ENCODE data around the gene PPIF.

PPIF gene

GRCh38 chr10:79300711-79301110 lies 46.6 kb upstream of the PPIF start:
- no peaks in the 10 kb centered on the region for H3K9me3 ChIP-seq (ENCODE audit: control insufficient read depth, low read length)
- no peak overlapping the region for H3K14ac ChIP-seq (ENCODE audit: low read length in 2 of 2)
- no peak overlapping the region for H3K4me3 ChIP-seq (ENCODE audit: insufficient read depth in 1 of 2, low read depth in 1 of 2, low read length in 2 of 2)
- H2BK5ac ChIP-seq (ENCODE audit: low read depth, low read length, poor library complexity, severe bottlenecking): no peak overlapping the region
- no peak overlapping the region for H3K4ac ChIP-seq (ENCODE audit: low read depth in 1 of 2, low read length in 2 of 2)
- no peaks in the 10 kb centered on the region for H3K27me3 ChIP-seq (ENCODE audit: control insufficient read depth in 1 of 2, insufficient read depth in 1 of 2, low read length in 2 of 2)
- WGBS: 97% methylated on average over 24 of the region's 24 CpGs
- H3K4me1 ChIP-seq (ENCODE audit: control insufficient read depth, insufficient read depth, low read depth, low read length): peaks cover 32% of the 10 kb centered on the region
- H3K23ac ChIP-seq (ENCODE audit: low read length in 2 of 2): no peak overlapping the region
- H3K79me1 ChIP-seq (replicated peaks; ENCODE audit: low read length, poor library complexity, severe bottlenecking): peaks cover 36% of the 10 kb centered on the region
- H4K91ac ChIP-seq (ENCODE audit: low read length): no peak overlapping the region
- no peak overlapping the region for H3K4me2 ChIP-seq (ENCODE audit: low read length, poor library complexity, severe bottlenecking)
- no peak for DNase-seq
- H3K27ac ChIP-seq (ENCODE audit: low read length, poor library complexity, severe bottlenecking): no peak overlapping the region
- H3K9ac ChIP-seq (ENCODE audit: low read length): no peak overlapping the region
- no peak overlapping the region for H2BK15ac ChIP-seq (ENCODE audit: low read depth, poor library complexity, severe bottlenecking)
- no peak overlapping the region for H2AFZ ChIP-seq (ENCODE audit: low read depth, low read length)
- no peak overlapping the region for H2AK5ac ChIP-seq (ENCODE audit: low read length, severe bottlenecking)
- peak overlapping the region in 1 of 2 experiments; percentile 43 for H3K18ac ChIP-seq (ENCODE audit: low read depth in 1 of 2, low read length in 2 of 2)
- no peak overlapping the region for H4K8ac ChIP-seq (ENCODE audit: low read length)
- H3K36me3 ChIP-seq (ENCODE audit: control insufficient read depth in 1 of 2, insufficient read depth in 2 of 2, low read depth in 1 of 2, low read length in 2 of 2): peaks cover 89 to 94% of the 10 kb centered on the region in 2 experiments
- H2BK12ac ChIP-seq (ENCODE audit: low read length in 2 of 2): peak overlapping the region in 1 of 2 experiments; percentile 38
- no peak overlapping the region for H2BK120ac ChIP-seq (ENCODE audit: low read depth, low read length)

DNA sequence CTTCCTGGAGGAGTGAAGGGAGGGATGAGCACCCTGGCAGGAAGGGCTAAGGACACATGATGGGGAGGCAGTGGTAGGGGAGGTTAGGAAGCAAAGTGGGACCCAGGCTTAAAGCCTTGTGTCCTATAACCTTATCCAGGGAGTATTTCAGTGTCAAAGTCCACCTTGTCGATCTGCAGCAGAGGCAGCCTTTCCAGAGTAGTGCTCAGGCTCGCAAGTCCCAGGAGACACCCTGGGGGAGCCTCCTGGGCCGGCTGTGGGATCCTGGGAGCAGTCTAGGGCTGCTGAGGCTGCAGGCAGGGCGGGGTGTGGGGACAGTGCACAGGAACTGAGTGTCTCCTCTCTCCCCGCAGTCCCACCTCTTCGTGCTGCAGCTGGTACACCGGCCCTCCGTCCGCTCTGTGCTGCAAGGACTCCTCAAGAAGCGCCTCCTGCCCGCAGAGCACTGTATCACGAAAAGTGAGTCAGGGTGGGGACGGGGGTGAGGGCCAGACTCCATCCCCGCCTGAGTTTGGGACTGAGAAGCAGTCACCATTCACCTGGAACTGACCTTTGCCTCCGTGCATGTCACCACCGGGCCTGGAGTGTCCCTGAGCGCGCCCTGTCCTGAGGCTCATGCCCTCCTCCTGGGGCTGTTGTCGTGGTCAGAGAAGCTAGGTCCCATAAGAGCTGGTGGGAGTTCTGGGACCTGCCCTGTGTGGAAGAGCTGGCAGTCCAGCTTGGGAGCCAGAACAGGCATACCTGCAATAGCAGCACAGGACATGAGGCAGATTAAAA lies 45.3 kb upstream of the PPIF start:
- no peak overlapping the region for H3K9ac ChIP-seq (ENCODE audit: low read length)
- no peak overlapping the region for H3K23ac ChIP-seq (ENCODE audit: low read length in 2 of 2)
- no peak overlapping the region for H2AK5ac ChIP-seq (ENCODE audit: low read length, severe bottlenecking)
- no peak overlapping the region for H3K4me2 ChIP-seq (ENCODE audit: low read length, poor library complexity, severe bottlenecking)
- H2AFZ ChIP-seq (ENCODE audit: low read depth, low read length): no peak overlapping the region
- H4K91ac ChIP-seq (ENCODE audit: low read length): no peak overlapping the region
- H3K4me1 ChIP-seq (ENCODE audit: control insufficient read depth, insufficient read depth, low read depth, low read length): peaks cover 30% of the 10 kb centered on the region
- no peak overlapping the region for H3K4ac ChIP-seq (ENCODE audit: low read depth in 1 of 2, low read length in 2 of 2)
- H3K4me3 ChIP-seq (ENCODE audit: insufficient read depth in 1 of 2, low read depth in 1 of 2, low read length in 2 of 2): no peak overlapping the region
- H3K27ac ChIP-seq (ENCODE audit: low read length, poor library complexity, severe bottlenecking): no peak overlapping the region
- no peak overlapping the region for H3K14ac ChIP-seq (ENCODE audit: low read length in 2 of 2)
- H3K79me1 ChIP-seq (replicated peaks; ENCODE audit: low read length, poor library complexity, severe bottlenecking): peaks cover 34% of the 10 kb centered on the region
- no peak overlapping the region for H2BK120ac ChIP-seq (ENCODE audit: low read depth, low read length)
- no peaks in the 10 kb centered on the region for H3K9me3 ChIP-seq (ENCODE audit: control insufficient read depth, low read length)
- H3K36me3 ChIP-seq (ENCODE audit: control insufficient read depth in 1 of 2, insufficient read depth in 2 of 2, low read depth in 1 of 2, low read length in 2 of 2): peaks cover 90 to 97% of the 10 kb centered on the region in 2 experiments
- H2BK5ac ChIP-seq (ENCODE audit: low read depth, low read length, poor library complexity, severe bottlenecking): no peak overlapping the region
- H2BK15ac ChIP-seq (ENCODE audit: low read depth, poor library complexity, severe bottlenecking): no peak overlapping the region
- 98% methylated on average over 19 of the region's 19 CpGs for WGBS
- peak overlapping the region in 1 of 2 experiments; percentile 11 for H3K18ac ChIP-seq (ENCODE audit: low read depth in 1 of 2, low read length in 2 of 2)
- no peaks in the 10 kb centered on the region for H3K27me3 ChIP-seq (ENCODE audit: control insufficient read depth in 1 of 2, insufficient read depth in 1 of 2, low read length in 2 of 2)
- no peak overlapping the region for H4K8ac ChIP-seq (ENCODE audit: low read length)
- no peak overlapping the region for H2BK12ac ChIP-seq (ENCODE audit: low read length in 2 of 2)
- no peak for DNase-seq

- Histone ChIP-seq H3K36me3 (ENCODE audit: control insufficient read depth in 1 of 2, insufficient read depth in 2 of 2, low read depth in 1 of 2, low read length in 2 of 2) (peaks cover 91 to 99% of the 10 kb centered on the region in 2 experiments), H3K4me1 (ENCODE audit: control insufficient read depth, insufficient read depth, low read depth, low read length) (peaks cover 21% of the 10 kb centered on the region)
Measured at GRCh38 chr10:79303631-79304478, 43.4 kb upstream of the PPIF start.

GRCh38 chr10:79304479-79305087 lies 42.7 kb upstream of the PPIF start:
- no peak overlapping the region for H4K91ac ChIP-seq (ENCODE audit: low read length)
- no peaks in the 10 kb centered on the region for H3K9me3 ChIP-seq (ENCODE audit: control insufficient read depth, low read length)
- H3K27ac ChIP-seq (ENCODE audit: low read length, poor library complexity, severe bottlenecking): no peak overlapping the region
- no peak overlapping the region for H3K4me3 ChIP-seq (ENCODE audit: insufficient read depth in 1 of 2, low read depth in 1 of 2, low read length in 2 of 2)
- no peak overlapping the region for H3K4ac ChIP-seq (ENCODE audit: low read depth in 1 of 2, low read length in 2 of 2)
- no peak overlapping the region for H3K23ac ChIP-seq (ENCODE audit: low read length in 2 of 2)
- no peak overlapping the region for H3K4me2 ChIP-seq (ENCODE audit: low read length, poor library complexity, severe bottlenecking)
- peaks cover 94 to 99% of the 10 kb centered on the region in 2 experiments for H3K36me3 ChIP-seq (ENCODE audit: control insufficient read depth in 1 of 2, insufficient read depth in 2 of 2, low read depth in 1 of 2, low read length in 2 of 2)
- 94% methylated on average over 5 of the region's 6 CpGs for WGBS
- no peak overlapping the region for H2BK15ac ChIP-seq (ENCODE audit: low read depth, poor library complexity, severe bottlenecking)
- no peak for DNase-seq
- no peaks in the 10 kb centered on the region for H3K27me3 ChIP-seq (ENCODE audit: control insufficient read depth in 1 of 2, insufficient read depth in 1 of 2, low read length in 2 of 2)
- H4K8ac ChIP-seq (ENCODE audit: low read length): no peak overlapping the region
- no peak overlapping the region for H2AK5ac ChIP-seq (ENCODE audit: low read length, severe bottlenecking)
- no peak overlapping the region for H2AFZ ChIP-seq (ENCODE audit: low read depth, low read length)
- H2BK120ac ChIP-seq (ENCODE audit: low read depth, low read length): no peak overlapping the region
- H3K18ac ChIP-seq (ENCODE audit: low read depth in 1 of 2, low read length in 2 of 2): no peak overlapping the region
- H3K79me1 ChIP-seq (replicated peaks; ENCODE audit: low read length, poor library complexity, severe bottlenecking): peaks cover 42% of the 10 kb centered on the region
- peaks cover 14% of the 10 kb centered on the region for H3K4me1 ChIP-seq (ENCODE audit: control insufficient read depth, insufficient read depth, low read depth, low read length)
- H2BK5ac ChIP-seq (ENCODE audit: low read depth, low read length, poor library complexity, severe bottlenecking): no peak overlapping the region
- no peak overlapping the region for H2BK12ac ChIP-seq (ENCODE audit: low read length in 2 of 2)
- no peak overlapping the region for H3K9ac ChIP-seq (ENCODE audit: low read length)
- no peak overlapping the region for H3K14ac ChIP-seq (ENCODE audit: low read length in 2 of 2)

More at GRCh38 chr10:79303631-79304478, 43.4 kb upstream of the PPIF start:
- H3K4me3 ChIP-seq (ENCODE audit: insufficient read depth in 1 of 2, low read depth in 1 of 2, low read length in 2 of 2): no peak overlapping the region
- H3K4me2 ChIP-seq (ENCODE audit: low read length, poor library complexity, severe bottlenecking): no peak overlapping the region
- H2BK15ac ChIP-seq (ENCODE audit: low read depth, poor library complexity, severe bottlenecking): no peak overlapping the region
- peak overlapping the region in 1 of 2 experiments; percentile 10 for H2BK12ac ChIP-seq (ENCODE audit: low read length in 2 of 2)
- H3K9ac ChIP-seq (ENCODE audit: low read length): no peak overlapping the region
- H3K79me1 ChIP-seq (replicated peaks; ENCODE audit: low read length, poor library complexity, severe bottlenecking): peaks cover 40% of the 10 kb centered on the region
- H2AFZ ChIP-seq (ENCODE audit: low read depth, low read length): no peak overlapping the region
- H2BK5ac ChIP-seq (ENCODE audit: low read depth, low read length, poor library complexity, severe bottlenecking): no peak overlapping the region
- H3K23ac ChIP-seq (ENCODE audit: low read length in 2 of 2): no peak overlapping the region
- H2AK5ac ChIP-seq (ENCODE audit: low read length, severe bottlenecking): no peak overlapping the region
- no peaks in the 10 kb centered on the region for H3K9me3 ChIP-seq (ENCODE audit: control insufficient read depth, low read length)
- DNase-seq: no peak
- WGBS: 95% methylated on average over 25 of the region's 25 CpGs
- H4K8ac ChIP-seq (ENCODE audit: low read length): no peak overlapping the region
- no peak overlapping the region for H3K14ac ChIP-seq (ENCODE audit: low read length in 2 of 2)
- H3K4ac ChIP-seq (ENCODE audit: low read depth in 1 of 2, low read length in 2 of 2): no peak overlapping the region
- H2BK120ac ChIP-seq (ENCODE audit: low read depth, low read length): no peak overlapping the region
- H3K18ac ChIP-seq (ENCODE audit: low read depth in 1 of 2, low read length in 2 of 2): no peak overlapping the region
- H4K91ac ChIP-seq (ENCODE audit: low read length): no peak overlapping the region
- H3K27ac ChIP-seq (ENCODE audit: low read length, poor library complexity, severe bottlenecking): no peak overlapping the region
- no peaks in the 10 kb centered on the region for H3K27me3 ChIP-seq (ENCODE audit: control insufficient read depth in 1 of 2, insufficient read depth in 1 of 2, low read length in 2 of 2)
